Caco-2 (cell line): ENCODE measurements around the gene C10orf90. TPM values are rescaled to one million over a fixed set of nuclear protein-coding genes. Genes with fewer than 3 reads are reported as not detected.

ENCODE experiments used
- BruUV-seq: library from RNA; stranded (reverse); fragments of 400-500 nt; replicated peaks from 2 replicates; lab custom pipeline; 2021; lab: Mats Ljungman, UMichigan
- CTCF ChIA-PET: fragments of 300-600 bp; sonication (Branson Sonifier 250); formaldehyde crosslinking; loops from one replicate; lab custom pipeline; 2022; ENCODE audit warnings: antibody characterized with exemption; lab: Charles Lee
- POLR2A ChIA-PET: fragments of 300-600 bp; sonication (Branson Sonifier 250); formaldehyde crosslinking; loops from one replicate; lab custom pipeline; 2022; ENCODE audit warnings: antibody characterized with exemption; lab: Charles Lee
- DNase-seq, 2 experiments: peaks; one replicate each; pipeline versions ENCODE4 v3.0.0 to v3.0.0-alpha.2; 2020 to 2022
- H3K27me3 ChIP-seq: replicated peaks from 2 replicates; pipeline ENCODE4 v1.6.0; 2011; ENCODE audit warnings: low read length; ENCODE audit not compliant: control insufficient read depth, insufficient read depth
- H3K36me3 ChIP-seq: 2 replicates; pipeline ENCODE4 v1.5.1; 2011; ENCODE audit warnings: low read length; ENCODE audit not compliant: control insufficient read depth, insufficient read depth
- H3K4me1 ChIP-seq: fragments of 250-450 bp; sonication (Bioruptor Pico); 2 replicates; pipeline ENCODE4 v1.5.1; 2020; ENCODE audit warnings: mild to moderate bottlenecking
- H3K4me3 ChIP-seq: 2 replicates; pipeline ENCODE4 v1.5.1; 2011; ENCODE audit warnings: low read depth, mild to moderate bottlenecking, control low read depth, low read length
- H3K9me3 ChIP-seq: fragments of 250-450 bp; sonication (Bioruptor Pico); 2 replicates; pipeline ENCODE4 v1.5.1; 2020; ENCODE audit warnings: mild to moderate bottlenecking, moderate library complexity
- H3K27ac Mint-ChIP-seq: one replicate; pipeline ENCODE4 v1.8.0; 2022; ENCODE audit warnings: mixed read lengths; ENCODE audit not compliant: unreplicated experiment
- H3K27me3 Mint-ChIP-seq: one replicate; pipeline ENCODE4 v1.8.0; 2022; ENCODE audit warnings: mixed read lengths; ENCODE audit not compliant: insufficient read depth, unreplicated experiment
- H3K36me3 Mint-ChIP-seq: one replicate; pipeline ENCODE4 v1.8.0; 2022; ENCODE audit warnings: mild to moderate bottlenecking, mixed read lengths; ENCODE audit not compliant: insufficient read depth, unreplicated experiment
- H3K4me1 Mint-ChIP-seq: one replicate; pipeline ENCODE4 v1.8.0; 2022; ENCODE audit warnings: low read depth, mixed read lengths; ENCODE audit not compliant: unreplicated experiment
- H3K4me3 Mint-ChIP-seq: one replicate; pipeline ENCODE4 v1.8.0; 2022; ENCODE audit warnings: mild to moderate bottlenecking, moderate library complexity, mixed read lengths; ENCODE audit not compliant: unreplicated experiment
- H3K9me3 Mint-ChIP-seq: one replicate; pipeline ENCODE4 v1.8.0; 2022; ENCODE audit warnings: mixed read lengths; ENCODE audit not compliant: unreplicated experiment
- intact Hi-C: fragments of 100-400 bp; cut with micrococcal nuclease; formaldehyde crosslinking; loops from one replicate; pipeline ENCODE4 v1.10.0; 2022; ENCODE audit not compliant: unreplicated experiment
- total RNA-seq: library from RNA; stranded (reverse); gene quantifications from 2 replicates; pipeline ENCODE4 v1.2.3, GENCODE V29; 2022
- TF ChIP-seq, protein P1 (sequence below), 2 experiments: fragments of 200-600 bp in 1 of 2; IDR thresholded peaks; 1 replicate in 1 of 2; 2 replicates in 1 of 2; pipeline versions ENCODE4 v1.5.1 to v1.8.0; 2011 to 2022; ENCODE audit warnings: antibody characterized with exemption in 1 of 2, control low read depth in 1 of 2, inconsistent platforms in 1 of 2, low read depth in 1 of 2, low read length in 1 of 2, mild to moderate bottlenecking in 1 of 2, moderate library complexity in 1 of 2; ENCODE audit not compliant: insufficient read depth in 1 of 2, severe bottlenecking in 1 of 2, unreplicated experiment in 1 of 2

C10orf90 gene
- total RNA-seq, 1 experiment from 2014 or later, result not detected

DNA sequence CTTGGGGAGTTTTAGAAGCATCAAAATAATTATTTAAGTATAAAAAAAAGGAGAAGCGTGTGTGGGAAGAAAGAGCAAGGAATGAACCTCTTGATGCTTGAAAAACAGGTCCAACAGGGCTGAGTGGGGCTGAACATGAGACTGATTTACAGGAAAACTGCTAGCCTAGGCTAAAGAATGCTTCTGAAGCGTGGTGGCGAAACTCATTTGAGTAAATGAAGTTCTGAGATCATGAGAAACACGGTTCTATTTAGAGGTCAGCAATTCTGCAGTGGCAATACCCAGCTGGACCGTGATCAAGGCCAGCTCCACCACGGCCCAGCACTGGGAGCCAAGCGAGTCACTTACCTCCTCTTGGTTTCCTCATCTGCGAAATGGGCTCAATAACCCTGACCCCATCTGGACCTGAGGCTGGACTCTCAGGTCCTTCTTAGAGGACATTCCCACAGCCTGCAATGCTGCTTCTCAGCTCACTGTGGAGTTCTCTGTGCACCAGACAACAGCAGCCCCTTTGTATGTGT lies 142.1 kb downstream of the C10orf90 start:
- TF ChIP-seq, protein P1, sequence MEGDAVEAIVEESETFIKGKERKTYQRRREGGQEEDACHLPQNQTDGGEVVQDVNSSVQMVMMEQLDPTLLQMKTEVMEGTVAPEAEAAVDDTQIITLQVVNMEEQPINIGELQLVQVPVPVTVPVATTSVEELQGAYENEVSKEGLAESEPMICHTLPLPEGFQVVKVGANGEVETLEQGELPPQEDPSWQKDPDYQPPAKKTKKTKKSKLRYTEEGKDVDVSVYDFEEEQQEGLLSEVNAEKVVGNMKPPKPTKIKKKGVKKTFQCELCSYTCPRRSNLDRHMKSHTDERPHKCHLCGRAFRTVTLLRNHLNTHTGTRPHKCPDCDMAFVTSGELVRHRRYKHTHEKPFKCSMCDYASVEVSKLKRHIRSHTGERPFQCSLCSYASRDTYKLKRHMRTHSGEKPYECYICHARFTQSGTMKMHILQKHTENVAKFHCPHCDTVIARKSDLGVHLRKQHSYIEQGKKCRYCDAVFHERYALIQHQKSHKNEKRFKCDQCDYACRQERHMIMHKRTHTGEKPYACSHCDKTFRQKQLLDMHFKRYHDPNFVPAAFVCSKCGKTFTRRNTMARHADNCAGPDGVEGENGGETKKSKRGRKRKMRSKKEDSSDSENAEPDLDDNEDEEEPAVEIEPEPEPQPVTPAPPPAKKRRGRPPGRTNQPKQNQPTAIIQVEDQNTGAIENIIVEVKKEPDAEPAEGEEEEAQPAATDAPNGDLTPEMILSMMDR (IDR thresholded peaks at IDR 0.05; ENCODE audit: insufficient read depth in 1 of 2, low read depth in 1 of 2, low read length in 1 of 2, severe bottlenecking in 1 of 2, unreplicated experiment in 1 of 2), result no peak
- Histone ChIP-seq H3K9me3 (no peaks in the 10 kb centered on the region), H3K27me3 (no peaks in the 10 kb centered on the region), H3K4me3 (no peak overlapping the region), H3K36me3 (no peaks in the 10 kb centered on the region), H3K4me1 (no peaks in the 10 kb centered on the region)
- ChIA-PET POLR2A (no interaction called here), CTCF (no interaction called here)
- Mint-ChIP-seq H3K36me3 (no peaks in the 10 kb centered on the region), H3K4me3 (no peak overlapping the region), H3K9me3 (no peaks in the 10 kb centered on the region), H3K27me3 (peaks cover 13% of the 10 kb centered on the region), H3K4me1 (no peaks in the 10 kb centered on the region), H3K27ac (no peak overlapping the region)
- BruUV-seq, result no TSS peak
- no peak for DNase-seq
- intact Hi-C loops, result no loop called here

DNA sequence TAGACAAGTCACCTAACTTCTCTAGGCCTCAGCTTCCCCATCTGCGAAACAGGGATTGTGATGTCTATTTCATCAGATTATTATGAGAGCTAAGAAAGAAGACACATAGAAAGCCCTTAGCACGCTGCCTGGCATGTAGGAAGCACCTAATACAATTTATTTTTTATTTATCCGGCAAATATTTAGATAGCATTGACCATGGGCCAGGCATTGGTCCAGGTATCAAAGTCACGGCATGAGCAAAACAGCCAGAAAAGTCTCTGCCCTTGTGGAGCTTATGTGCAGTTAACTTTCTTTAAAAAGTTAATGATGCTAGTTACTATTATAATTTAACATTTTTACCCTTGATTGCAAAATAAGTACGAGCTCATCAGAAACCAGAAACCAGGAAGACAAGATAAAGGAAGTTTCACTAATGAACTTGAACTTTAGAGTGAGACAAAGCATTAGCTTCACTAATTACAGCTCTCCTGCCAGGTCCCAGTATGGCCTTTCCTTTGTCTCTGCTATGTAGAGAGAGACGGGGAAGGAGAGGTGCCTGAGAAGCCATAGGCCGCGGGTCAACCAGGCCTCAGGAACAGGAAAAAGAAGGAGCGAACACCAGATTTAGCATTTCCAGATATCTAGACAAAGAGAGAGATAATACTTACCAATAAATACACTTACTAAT lies 142.7 kb downstream of the C10orf90 start:
- Mint-ChIP-seq H3K27me3 (peaks cover 16% of the 10 kb centered on the region), H3K36me3 (no peaks in the 10 kb centered on the region), H3K9me3 (no peaks in the 10 kb centered on the region), H3K4me1 (no peaks in the 10 kb centered on the region), H3K27ac (no peak overlapping the region), H3K4me3 (no peak overlapping the region)
- H3K4me1 ChIP-seq, result no peaks in the 10 kb centered on the region
- no peaks in the 10 kb centered on the region for H3K36me3 ChIP-seq
- no peak overlapping the region for H3K4me3 ChIP-seq
- no peaks in the 10 kb centered on the region for H3K27me3 ChIP-seq
- BruUV-seq, result no TSS peak
- TF ChIP-seq, protein P1 (IDR thresholded peaks at IDR 0.05; ENCODE audit: insufficient read depth in 1 of 2, low read depth in 1 of 2, low read length in 1 of 2, severe bottlenecking in 1 of 2, unreplicated experiment in 1 of 2), result no peak
- CTCF ChIA-PET, result no interaction called here
- no peak for DNase-seq
- no peaks in the 10 kb centered on the region for H3K9me3 ChIP-seq
- intact Hi-C loops, result no loop called here
- POLR2A ChIA-PET, result no interaction called here

DNA sequence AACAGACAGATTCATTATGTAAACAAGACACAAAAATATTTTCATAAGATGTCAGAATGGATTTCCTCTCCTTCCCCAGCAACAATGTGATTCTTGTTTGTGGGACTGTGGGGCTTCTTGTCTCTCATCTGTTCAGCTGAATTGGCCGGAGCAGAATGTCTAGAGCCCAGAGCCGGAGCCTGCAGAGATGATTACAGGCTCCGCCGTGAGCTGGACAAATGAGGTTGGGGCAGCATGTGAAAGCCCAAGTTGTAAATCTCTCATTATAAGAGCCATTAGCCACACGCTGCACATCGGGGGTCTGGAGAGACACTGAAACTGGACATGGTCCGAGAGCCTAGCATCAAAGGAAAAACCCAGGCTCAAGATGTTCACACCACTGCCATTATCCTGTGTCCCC lies 145.2 kb downstream of the C10orf90 start:
- Mint-ChIP-seq H3K36me3 (no peaks in the 10 kb centered on the region), H3K27ac (no peak overlapping the region), H3K4me3 (no peak overlapping the region), H3K9me3 (no peaks in the 10 kb centered on the region), H3K27me3 (peaks cover 9% of the 10 kb centered on the region), H3K4me1 (no peaks in the 10 kb centered on the region)
- ChIA-PET CTCF (no interaction called here), POLR2A (no interaction called here)
- BruUV-seq, result no TSS peak
- H3K36me3 ChIP-seq, result no peaks in the 10 kb centered on the region
- TF ChIP-seq, protein P1 (IDR thresholded peaks at IDR 0.05; ENCODE audit: insufficient read depth in 1 of 2, low read depth in 1 of 2, low read length in 1 of 2, severe bottlenecking in 1 of 2, unreplicated experiment in 1 of 2), result no peak
- H3K4me3 ChIP-seq, result no peak overlapping the region
- no peaks in the 10 kb centered on the region for H3K9me3 ChIP-seq
- intact Hi-C loops, result no loop called here
- H3K4me1 ChIP-seq, result no peaks in the 10 kb centered on the region
- DNase-seq, result no peak
- no peaks in the 10 kb centered on the region for H3K27me3 ChIP-seq
